GM21360 (cell line): ENCODE measurements around the gene FRMPD1.
"Not testable (repeated sequence)": the region's sequence is repeated elsewhere in the genome, so short reads cannot be mapped to it uniquely, and the experiment has no call there.

ENCODE experiments used
- ATAC-seq: cut with Tn5 transposase; IDR thresholded peaks from one replicate; pipeline ENCODE4 v1.9.1; 2021; ENCODE audit warnings: mild to moderate bottlenecking, moderate library complexity; ENCODE audit not compliant: unreplicated experiment

Gene FRMPD1

DNA sequence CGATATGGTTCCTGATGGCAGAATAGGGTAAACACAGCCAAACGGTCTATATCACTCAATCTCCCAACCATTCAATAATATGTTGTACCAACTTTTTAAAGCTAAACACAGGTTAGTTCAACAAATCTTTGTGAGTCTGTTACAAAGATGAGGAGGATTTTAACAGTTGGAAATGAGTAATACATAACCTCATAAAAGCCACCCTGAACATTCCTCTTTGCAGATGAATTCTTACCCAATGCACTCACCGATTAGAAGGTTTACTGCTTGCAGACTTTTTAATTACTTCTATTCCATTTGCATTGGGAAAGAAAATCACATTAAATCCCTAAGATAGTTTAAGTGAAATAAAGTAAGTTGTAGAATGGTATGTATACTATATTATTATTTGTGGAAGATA lies 79.5 kb downstream of the FRMPD1 start:
- ATAC-seq, result no peak

DNA sequence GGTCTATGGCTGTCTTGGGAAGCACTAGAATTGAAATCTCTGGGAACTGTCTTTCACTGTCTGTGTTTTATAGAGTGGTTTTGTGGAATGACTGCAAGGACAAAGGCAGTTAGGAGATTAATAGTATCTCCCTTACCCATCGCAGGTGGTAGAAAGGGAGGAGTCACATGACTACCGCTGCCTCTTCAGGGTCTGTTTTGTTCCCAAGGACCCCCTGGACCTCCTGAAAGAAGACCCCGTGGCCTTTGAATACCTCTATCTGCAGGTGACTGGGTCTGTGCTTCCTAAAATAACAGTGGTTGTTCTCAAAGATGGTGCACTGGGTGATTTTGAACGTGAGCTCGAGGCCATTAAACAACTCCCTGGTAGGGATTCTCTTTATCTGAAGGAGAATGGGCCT lies 80.1 kb downstream of the FRMPD1 start:
- no peak for ATAC-seq

DNA sequence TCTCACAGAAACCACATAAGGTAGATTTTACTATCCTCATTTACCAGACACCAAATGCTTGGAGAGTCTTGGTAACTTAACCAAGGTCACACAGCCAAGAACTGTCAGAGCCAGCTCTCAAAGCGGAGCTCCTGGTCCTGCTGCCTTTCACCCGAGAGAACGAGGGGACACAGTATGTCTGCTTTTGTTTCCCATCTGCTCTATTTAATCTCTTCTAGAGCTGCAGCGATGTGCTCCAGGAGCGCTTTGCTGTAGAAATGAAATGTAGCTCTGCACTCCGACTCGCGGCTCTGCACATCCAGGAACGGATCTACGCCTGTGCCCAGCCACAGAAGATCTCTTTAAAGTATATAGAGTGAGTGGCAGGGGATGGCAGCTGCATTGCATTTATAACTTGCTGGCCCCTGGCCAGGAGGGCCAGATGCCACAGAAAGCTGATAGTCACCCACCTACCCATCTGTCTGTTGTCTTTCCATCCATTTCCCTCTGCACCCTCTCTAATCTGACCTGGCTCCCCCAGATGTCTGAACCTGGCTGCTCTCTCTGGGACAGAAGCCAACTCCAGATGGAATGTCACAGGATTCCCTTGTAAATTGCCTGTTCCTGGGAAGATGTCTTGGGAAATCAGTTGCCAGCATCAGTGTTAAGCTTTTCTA lies 81.5 kb downstream of the FRMPD1 start:
- no peak for ATAC-seq

DNA sequence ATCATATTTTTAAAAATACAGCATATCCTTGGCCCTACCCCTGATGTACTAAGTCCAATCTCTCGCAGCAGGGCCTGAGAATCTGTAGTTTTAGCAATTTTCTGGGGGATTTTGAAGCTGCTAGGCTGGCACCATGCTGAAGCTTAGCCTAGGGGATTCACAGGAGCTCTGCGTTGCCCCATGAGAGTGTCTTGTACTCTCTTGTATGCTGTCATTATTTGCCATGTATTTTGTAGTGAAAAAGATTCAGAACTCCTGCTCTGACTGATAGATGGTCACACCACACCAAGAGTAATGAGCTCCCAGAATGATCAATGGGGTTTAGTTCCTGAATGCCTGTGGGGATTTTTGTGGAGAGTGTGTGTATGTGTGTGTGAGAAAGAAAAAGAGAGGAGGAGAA lies 82.2 kb downstream of the FRMPD1 start:
- ATAC-seq, result no peak

DNA sequence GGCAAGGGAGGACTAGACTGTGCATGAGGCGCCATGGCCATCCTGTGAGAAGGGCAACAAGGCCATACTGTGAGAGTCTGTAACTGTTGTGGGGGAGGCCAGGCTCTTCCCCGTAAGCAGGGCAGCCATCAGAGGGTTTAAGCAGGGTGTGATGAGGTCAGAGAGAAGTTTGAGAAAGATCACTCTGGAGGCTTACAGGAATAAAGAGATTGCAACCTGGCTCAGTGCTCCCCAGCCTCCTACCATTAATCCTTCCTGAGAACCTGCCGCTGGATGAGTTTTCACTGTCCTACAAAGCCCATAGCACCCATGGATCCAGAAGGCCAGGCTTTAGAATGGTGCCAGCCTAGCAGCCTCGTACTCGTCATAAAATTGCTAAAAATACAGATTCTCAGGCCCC lies 88.5 kb downstream of the FRMPD1 start:
- no peak for ATAC-seq

DNA sequence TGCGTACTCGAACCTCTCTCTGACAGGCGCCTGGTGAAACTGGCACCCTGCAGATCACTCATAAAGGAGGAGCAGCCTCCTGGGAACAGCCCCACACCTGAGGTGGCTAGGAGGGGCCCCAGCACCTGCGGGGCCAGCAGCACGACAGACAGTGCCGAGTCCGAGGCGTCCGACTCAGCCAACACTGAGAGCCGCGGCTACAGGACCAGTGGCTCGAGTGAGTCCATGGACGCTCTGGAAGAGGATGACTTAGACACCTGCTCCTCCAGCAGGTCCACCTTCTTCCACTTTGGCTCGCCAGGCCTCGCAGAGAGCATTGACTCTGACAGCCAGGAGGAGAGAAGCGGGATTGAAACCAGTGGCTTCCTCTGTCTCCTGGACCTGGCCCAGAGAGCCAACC lies 89.4 kb downstream of the FRMPD1 start:
- no peak for ATAC-seq

DNA sequence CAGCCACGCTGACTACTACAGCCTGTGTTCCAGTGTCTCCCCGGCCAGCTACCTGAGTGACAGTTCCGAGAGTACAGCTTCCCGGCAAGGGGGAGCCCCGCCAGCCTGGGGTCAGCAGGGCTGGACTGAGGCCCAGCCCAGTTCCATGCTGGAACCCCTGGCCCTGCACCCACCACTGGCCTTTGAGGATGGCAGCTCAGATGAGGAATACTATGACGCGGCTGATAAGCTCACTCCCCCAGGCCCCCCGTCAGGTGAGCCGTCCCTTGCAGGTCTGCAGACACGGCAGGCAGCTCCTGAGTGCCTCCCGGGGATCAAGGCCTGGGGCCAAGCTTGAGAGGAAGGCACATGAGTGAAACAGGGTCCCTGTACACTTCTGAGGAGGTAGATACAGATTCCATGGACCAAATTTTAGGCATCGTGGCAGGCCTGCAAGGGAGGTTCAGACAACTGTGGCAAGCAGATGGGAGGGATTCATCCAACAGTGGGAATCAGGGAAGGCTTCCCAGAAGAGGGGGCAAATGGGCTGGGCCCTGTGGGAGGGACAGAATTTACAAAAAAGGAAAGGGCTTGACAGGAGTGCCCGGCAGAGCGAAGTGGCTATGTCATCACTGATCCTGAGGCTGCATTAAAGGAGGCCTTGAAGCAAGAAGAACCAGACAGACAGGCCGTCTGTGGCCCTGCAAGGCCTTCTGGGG lies 90.0 kb downstream of the FRMPD1 start:
- ATAC-seq, result no peak

DNA sequence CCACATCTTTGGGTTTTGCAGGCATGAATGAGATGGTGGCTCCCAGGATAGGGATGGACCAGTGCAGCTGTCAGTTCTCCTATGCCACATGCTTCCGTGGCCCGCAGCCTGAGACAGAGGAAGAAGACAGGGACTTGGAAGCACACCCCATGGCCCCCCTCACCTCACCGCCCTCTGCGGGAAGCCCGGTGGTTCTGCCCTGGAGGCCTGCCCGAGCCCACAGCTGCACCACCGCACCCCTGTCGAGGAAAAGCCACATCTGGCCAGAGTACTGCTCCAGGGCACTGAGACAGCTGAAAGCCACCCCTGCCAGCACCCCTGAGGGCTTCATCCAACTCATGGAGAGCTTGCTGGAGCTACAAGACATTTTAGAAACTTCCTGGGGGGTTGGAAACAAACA lies 95.2 kb downstream of the FRMPD1 start:
- ATAC-seq, result no peak

DNA sequence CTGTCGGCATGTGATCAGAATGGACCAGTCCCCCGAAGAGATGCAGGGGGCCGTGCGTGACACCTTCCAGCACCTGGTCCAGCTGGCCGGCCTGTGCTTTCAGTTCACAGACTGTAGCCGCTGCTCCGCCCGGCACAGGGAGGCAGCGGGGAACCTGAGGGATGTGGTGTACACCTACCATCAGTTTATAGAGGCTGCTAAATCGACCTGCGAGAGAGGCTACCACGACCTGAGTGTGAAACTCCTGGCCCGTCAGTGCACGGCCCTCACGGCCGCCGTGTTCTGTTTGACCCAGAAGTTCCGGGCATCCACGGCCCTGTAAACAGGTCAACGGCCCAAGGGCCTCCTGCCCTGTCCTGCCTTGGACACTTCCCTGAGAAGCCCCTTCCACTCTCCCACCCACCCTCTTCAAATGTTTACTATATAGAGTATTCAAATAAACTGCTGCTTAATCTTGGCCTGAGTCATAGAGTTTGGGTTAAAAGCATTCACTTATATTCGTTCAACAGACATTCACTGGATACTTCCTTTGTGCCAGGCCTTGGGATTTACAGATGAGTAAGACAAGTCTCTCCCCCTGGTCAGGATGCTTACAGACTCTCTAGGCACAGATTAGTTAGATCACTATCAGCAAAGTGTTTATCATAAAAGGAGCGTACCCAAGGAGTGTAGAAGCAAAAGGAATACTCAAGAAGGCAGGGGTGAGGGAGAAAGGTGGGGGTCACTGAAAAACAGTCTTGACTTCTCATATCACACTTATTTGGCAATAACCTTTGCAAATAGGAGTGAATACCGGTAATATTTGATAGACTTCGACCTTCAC lies 95.9 kb downstream of the FRMPD1 start:
- no peak for ATAC-seq

DNA sequence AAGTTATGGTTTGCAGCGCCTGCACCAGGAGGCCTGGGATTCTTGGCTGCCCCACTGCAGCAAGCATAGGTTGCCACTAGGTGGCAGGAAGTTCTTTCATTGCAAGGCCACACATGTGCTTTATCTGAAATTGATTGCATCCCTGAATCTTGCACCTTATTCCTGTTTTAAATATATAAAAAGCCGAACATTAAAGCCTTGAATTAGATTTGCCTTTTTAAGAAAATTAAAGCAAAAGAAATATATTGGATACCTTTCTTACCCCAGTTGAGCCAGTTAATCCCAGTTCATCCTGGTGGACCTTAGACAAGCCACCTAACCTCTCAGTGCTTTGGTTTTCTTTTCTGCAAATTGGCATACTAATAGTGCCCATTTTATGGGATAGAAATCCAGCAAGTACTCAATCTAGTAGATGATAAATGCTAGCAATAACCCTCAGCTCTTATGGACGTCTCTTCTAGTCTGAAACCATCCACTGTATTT lies 96.6 kb downstream of the FRMPD1 start:
- ATAC-seq, result no peak

DNA sequence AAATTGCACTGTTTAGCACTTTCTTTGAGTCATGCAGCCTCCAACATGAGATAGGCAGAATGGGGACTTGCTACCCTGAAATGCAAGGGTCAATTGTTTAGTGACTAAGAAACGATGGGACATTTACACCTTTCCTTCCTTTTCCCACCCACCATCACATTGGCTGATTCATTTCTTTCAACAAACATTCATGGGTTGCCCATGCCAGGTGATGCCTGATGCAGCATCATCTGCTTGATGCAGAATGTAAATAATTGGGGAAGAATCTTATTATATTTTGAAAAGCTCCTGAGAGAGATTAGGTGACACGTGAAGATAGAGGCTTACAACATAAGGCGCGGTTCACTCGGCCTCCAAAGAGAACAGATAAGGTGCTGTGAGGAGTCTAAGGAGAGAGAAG lies 98.4 kb downstream of the FRMPD1 start:
- no peak for ATAC-seq

DNA sequence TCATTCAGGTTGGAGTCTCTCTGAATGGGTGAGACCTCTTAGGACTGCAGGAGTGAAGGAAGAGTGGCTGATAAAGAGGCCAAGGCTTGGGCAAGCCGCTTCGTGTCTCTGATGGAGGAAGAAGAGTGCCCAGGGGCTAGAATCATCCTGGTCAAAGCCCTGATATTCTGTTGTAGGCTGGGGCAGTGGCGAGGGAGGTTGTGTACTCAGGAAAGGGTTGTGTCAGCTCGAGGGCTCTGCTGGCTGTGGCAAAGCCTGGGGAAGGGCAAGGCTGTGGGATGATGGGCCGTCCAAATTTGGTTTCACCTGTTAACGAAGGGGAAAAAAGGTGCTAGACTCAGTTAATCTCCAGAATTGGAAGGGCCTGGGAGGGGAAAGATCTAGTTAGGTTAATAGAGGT lies 100.4 kb downstream of the FRMPD1 start:
- no peak for ATAC-seq

DNA sequence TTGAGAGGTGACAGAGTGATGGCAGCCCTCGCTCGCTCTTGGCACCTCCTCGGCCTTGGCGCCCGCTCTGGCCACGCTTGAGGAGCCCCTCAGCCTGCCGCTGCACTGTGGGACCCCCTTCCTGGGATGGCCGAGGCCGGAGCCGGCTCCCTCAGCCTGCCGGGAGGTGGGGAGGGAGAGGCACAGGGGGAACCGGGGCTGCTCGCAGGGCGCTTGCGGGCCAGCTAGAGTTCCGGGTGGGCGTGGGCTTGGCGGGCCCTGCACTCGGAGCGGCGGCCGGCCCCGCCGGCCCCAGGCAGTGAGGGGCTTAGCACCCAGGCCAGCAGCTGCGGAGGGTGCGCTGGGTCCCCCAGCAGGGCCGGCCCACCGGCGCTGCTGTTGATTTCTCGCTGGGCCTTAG lies 101.0 kb downstream of the FRMPD1 start:
- ATAC-seq, result not testable (repeated sequence)

DNA sequence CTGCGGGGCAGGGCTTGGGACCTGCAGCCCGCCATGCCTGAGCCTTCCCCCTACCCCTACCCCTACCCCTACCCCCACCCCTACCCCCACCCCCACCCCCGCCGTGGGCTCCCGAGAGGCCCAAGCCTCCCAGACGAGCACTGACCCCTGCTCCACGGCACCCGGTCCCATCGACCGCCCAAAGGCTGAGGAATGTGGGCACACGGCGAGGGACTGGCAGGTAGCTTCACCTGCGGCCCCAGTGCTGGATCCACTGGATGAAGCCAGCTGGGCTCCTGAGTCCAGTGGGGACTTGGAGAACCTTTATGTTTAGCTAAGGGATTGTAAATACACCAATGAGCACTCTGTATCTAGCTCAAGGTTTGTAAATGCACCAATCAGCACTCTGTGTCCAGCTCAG lies 101.4 kb downstream of the FRMPD1 start:
- not testable (repeated sequence) for ATAC-seq

DNA sequence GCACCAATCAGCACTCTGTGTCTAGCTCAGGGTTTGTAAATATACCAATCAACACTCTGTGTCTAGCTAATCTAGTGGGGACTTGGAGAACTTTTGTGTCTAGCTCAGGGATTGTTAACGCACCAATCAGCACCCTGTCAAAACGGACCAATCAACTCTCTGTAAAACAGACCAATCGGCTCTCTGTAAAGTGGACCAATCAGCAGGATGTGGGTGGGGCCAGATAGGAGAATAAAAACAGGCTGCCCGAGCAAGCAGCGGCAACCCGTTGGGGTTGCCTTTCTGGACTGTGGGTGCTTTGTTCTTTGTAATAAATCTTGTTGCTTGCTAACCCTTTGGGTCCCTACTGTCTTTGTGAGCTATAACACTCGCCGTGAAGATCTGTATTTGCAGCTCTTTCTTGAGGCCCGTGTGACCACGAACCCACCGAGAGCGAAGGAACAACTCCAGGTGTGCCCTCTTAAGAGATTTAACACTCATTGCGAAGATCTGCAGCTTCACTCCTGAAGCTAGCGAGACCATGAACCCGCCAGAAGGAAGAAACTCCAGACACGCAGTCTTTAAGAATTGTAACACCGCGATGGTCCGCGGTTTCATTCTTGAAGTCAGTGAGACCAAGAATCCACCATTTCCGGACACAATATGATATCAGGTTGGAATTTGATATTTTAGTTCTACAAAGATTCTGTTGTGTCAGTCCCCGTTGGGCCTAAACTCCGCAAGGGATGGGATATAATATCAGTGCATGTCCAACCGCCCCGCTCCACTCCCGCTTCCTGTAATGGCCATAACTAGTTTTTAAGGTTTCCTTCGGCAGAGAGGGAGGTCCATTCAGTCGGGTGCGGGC lies 102.1 kb downstream of the FRMPD1 start:
- no peak for ATAC-seq

DNA sequence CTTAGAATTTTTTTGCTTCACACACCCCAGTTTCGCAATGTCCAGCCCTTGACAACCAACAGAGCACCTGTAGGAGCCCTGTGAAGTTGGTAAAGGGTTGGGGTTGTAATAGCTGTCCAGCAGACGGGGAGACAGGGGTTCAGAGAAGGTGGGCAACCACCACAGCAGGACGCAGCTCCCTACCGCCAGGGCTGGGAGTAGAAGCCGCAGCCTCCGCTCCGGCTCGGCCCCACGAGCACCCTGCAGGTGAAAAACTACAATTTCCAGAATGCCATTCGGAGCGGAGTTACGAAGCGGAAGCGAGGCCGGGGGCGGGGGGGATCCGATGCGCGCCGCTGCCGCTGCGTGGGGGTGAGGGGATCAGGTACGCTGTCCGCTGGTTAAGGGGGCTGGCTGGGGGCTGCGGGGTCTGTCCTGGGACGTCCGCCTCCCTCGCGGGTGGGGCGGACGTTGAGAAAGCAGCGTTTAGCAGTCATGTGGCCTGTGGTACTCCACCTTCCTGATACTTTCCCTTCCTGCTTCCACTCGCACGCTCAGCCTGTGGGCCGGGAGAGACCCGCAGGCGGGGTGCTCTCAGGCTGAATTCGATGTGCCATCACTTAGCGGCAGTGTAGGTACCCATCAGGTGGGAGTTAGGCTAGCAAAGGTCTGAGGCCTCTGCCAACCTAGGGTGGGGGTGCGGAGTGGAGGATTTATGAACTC lies 102.9 kb downstream of the FRMPD1 start, which contains the start of gene TRMT10B:
TRMT10B (plus strand) TSS at position 317 of the 702 bp plus-strand sequence. CDS start 8,127 bp downstream, outside the sequence.
- ATAC-seq, result peak; percentile 76

DNA sequence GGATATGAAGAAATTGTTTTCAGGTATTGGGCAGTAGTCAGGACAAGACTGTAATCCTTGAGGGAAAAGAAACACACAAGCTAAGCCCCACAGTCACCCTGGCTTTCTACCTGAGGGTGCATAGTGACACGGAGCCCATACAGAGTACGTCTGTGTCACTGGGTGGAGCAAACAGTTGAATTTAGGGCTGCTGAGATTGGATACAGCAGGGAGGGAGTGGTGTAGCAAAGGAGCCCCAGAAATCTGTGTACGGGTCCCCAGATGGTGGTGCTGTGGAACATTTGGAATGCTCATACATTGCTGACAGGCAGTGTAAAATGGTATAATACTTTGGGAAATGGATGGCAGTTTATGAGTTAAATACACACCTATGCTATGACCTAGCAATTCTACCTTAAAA lies 108.0 kb downstream of the FRMPD1 start:
- no peak for ATAC-seq

DNA sequence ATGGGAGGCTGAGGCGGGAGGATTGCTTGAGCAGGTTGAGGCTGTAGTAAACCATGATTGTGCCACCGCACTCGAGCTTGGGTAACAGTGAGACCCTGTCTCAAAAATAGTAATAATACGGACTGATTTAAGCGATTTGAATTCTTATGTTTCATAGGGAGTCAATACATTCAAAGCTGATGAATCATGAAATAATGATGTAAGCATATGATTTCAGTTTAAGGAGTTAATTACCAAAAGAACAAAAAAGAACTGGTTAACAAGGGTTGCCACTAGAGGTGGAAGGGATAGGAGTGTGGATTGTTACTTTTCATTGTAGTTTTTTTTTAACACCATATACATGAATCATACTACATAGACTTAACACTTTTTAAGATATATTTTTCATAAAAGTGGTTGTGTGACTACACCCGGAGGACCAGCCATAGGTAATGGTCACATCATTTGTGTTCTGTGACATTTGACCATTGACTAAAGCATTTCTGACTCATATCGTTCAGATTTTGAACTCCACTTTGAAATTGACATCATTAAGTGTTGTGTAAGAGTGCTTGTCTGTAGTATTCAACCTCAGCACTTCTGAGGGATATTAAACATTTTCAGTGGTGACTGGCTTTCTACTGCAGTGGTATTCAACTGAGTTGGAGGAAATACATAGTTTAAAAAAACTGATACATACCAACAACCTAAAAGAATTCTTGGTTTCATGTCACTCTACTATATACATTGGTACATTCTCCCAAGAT lies 109.8 kb downstream of the FRMPD1 start:
- no peak for ATAC-seq

DNA sequence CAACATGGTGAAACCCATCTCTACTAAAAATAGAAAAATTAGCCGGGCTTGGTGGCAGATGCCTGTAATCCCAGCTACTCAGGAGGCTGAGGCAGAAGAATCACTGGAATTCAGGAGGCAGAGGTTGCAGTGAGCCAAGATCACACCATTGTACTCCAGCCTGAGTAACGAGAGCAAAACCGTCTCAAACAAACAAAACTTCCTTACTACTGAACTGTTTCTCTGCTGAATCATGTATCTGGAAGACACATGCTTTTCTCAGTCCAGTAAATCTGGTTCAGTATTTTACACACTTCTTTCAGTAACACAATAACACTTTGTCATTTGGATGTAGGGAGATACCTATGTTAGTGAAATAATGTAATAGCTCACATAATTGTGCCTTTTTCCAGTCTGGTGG lies 110.8 kb downstream of the FRMPD1 start:
- no peak for ATAC-seq
